ENCODE data around the gene NPHS1. TPM values are rescaled to one million over a fixed set of nuclear protein-coding genes. Genes with fewer than 3 reads are reported as not detected.

Gene NPHS1
- total RNA-seq, 2 donors from 2014 or later = 14.0 to 33.6 TPM

DNA sequence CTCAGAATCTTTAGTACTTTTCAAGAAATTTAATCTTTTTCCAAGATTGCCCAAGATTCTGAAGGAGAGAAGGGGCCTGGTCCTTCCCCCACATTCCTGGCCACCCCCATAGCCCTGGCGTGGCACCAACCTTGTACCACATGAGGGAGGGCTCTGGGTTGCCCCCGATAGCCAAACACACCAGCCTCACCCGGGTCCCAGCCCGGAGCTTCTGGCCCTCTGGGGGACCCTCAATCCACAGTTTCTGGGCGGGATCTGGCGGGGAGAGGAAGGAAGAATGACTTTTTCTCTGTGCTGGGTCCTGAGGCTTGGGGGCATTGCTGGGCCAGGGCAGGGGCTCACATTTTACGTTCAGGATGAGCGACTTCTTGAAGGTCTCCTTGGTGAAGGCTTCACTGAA, 4.4 kb downstream of the NPHS1 start:
- no peak for ATAC-seq
- 85 to 97% methylated on average over 6 to 7 of the region's 8 CpGs for whole genome bisulfite sequencing, 2 donors
- TF ChIP-seq, protein P1, sequence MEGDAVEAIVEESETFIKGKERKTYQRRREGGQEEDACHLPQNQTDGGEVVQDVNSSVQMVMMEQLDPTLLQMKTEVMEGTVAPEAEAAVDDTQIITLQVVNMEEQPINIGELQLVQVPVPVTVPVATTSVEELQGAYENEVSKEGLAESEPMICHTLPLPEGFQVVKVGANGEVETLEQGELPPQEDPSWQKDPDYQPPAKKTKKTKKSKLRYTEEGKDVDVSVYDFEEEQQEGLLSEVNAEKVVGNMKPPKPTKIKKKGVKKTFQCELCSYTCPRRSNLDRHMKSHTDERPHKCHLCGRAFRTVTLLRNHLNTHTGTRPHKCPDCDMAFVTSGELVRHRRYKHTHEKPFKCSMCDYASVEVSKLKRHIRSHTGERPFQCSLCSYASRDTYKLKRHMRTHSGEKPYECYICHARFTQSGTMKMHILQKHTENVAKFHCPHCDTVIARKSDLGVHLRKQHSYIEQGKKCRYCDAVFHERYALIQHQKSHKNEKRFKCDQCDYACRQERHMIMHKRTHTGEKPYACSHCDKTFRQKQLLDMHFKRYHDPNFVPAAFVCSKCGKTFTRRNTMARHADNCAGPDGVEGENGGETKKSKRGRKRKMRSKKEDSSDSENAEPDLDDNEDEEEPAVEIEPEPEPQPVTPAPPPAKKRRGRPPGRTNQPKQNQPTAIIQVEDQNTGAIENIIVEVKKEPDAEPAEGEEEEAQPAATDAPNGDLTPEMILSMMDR (IDR thresholded peaks at IDR 0.05) = no peak
- TF ChIP-seq POLR2A (IDR thresholded peaks at IDR 0.05) = no peak
- intact Hi-C loops (cut with DNase I) = no loop called here
- Histone ChIP-seq H3K27ac (peak overlapping the region in 2 of 4 donors; percentile 28 to 40), H3K4me1 (peaks cover 38% of the 10 kb centered on the region), H3K27me3 (no peaks in the 10 kb centered on the region), H3K36me3 (replicated peaks in 1 of 2; ENCODE audit: insufficient read depth in 1 of 2, low read depth in 2 of 2) (no peaks in the 10 kb centered on the region), H3K9me3 (no peaks in the 10 kb centered on the region), H3K4me3 (no peak overlapping the region)
- no peak for DNase-seq

DNA sequence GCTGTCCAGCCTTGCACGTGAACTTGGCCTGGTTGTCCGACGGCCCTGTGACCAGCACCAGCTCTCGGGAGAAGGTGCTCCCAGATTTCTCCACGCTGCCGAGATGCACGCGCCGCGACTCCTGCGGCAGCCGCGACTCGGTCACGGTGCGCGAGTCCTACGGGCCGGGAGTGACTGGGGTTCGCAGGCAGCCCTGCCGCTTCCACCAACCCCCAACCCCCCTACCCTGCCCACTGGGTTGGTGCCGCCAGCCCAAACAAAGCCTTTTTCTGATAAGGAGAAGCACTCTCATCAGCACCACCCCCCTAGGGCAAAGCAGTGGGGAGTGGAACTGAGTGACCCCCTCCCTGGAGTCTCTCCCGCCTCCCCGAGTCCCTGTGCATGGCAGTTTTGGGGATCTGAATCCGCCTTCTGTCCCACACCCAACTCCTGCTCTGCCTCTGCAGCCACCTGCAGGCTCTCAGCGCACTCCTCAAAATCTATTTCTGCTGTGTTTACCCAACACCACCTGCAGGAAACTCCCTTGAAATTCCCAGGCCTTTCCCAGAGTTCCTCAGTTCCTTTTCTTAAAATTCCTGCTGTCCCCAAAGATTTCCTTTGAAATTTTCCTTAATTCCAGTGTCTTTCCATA, 6.2 kb downstream of the NPHS1 start:
- ATAC-seq = peak; percentile 69
- H3K4me3 ChIP-seq = no peak overlapping the region
- peak; percentile 66 to 79 (median 76) for DNase-seq
- H3K36me3 ChIP-seq (replicated peaks in 1 of 2; ENCODE audit: insufficient read depth in 1 of 2, low read depth in 2 of 2) = no peaks in the 10 kb centered on the region
- H3K27ac ChIP-seq = peak overlapping the region; percentile 63 to 86 (median 82)
- H3K27me3 ChIP-seq = no peaks in the 10 kb centered on the region
- peak; percentile 20 to 45 (median 39) for TF ChIP-seq POLR2A (IDR thresholded peaks at IDR 0.05)
- TF ChIP-seq, protein P1 (IDR thresholded peaks at IDR 0.05) = peak in 5 of 7 experiments; percentile 9 to 47 (median 45)
- no peaks in the 10 kb centered on the region for H3K9me3 ChIP-seq
- intact Hi-C loops (cut with DNase I) = no loop called here
- H3K4me1 ChIP-seq = peaks cover 32% of the 10 kb centered on the region
- 1 to 19% methylated on average over 4 to 26 of the region's 26 CpGs for WGBS, 2 donors

DNA sequence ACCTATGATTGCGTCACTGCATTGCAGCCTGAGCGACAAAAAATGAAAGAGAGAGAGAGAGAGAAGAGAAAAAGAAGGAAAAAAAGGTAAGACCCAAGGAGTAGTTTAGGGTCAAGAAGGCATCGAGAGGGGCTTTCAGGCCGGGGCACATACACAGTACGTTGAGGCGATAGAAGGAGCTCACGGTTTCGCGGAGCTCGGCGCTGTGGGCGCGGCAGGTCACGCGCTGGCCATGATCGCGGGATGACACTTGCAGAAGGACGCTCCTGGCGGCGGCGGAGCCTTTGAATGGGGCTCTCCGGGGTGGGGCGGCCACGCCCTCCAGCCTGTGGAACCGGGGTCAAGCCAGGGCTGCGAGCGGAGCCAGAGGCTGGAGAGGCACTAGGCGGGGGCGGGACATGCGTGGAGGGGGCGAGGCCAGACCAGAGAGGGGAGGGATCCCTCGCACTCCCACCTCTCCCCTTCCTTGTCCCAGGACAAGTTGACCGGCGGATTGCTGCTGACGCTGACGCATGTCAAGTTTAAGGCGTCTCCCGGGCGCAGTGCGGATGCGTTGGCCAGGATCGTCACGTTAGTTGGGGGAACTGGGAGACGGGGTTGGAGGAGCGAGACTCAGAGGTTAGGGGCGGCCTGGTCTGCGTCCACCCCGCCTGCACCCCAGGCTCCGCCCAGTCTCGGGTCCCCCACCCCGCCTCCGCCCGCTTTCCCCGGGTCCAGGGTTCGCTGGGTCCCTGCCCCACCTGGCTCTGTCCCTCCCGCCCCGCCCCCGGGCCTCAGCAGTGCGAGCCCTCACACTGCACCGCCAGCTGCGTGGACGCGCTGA, 6.9 kb downstream of the NPHS1 start:
- no peaks in the 10 kb centered on the region for H3K27me3 ChIP-seq
- H3K27ac ChIP-seq = peak overlapping the region; percentile 63 to 86 (median 82)
- 4 to 19% methylated on average over 18 to 61 of the region's 63 CpGs for WGBS, 2 donors
- no peaks in the 10 kb centered on the region for H3K9me3 ChIP-seq
- no peak overlapping the region for H3K4me3 ChIP-seq
- peaks cover 25% of the 10 kb centered on the region for H3K4me1 ChIP-seq
- DNase-seq (peak; percentile 70 to 85 (median 74)), ATAC-seq (peak; percentile 74)
- intact Hi-C loops (cut with DNase I) = no loop called here
- peak in 1 of 3 donors; percentile 25 for TF ChIP-seq POLR2A (IDR thresholded peaks at IDR 0.05)
- TF ChIP-seq, protein P1 (IDR thresholded peaks at IDR 0.05) = no peak
- H3K36me3 ChIP-seq (replicated peaks in 1 of 2; ENCODE audit: insufficient read depth in 1 of 2, low read depth in 2 of 2) = no peaks in the 10 kb centered on the region

DNA sequence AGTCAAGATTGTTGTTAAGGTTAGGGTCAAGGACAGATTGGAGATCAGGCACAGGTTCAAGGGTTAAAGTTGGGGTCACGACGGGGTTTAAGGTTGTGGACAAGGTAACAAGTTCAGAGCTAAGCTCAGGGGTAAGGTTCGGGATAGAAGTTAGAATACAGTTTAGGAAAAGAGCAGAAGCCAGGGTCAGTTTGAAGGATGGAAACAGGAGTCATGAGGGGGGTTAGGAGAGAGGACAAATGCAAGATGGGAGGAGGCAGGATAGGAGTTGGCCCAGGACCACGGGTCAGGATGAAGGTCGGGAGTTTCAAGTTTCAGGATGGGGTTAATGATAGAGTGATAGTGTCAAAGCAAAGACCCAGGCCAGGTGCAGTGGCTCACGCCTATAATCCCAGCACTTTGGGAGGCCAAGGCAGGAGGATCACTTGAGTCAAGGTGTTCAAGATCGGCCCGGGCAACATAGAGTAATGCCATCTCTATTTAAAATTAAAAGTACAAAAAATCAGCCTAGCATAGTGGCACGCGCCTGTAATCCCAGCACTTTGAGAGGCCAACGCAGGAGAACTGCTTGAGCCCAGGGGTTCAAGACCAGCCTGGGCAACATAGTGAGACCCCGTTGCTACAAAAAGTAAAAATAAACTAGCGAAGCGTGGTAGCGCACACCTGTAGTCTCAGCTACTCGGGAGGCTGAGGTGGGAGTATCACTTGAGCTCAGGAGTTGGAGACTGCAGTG, 7.7 kb downstream of the NPHS1 start:
- H3K9me3 ChIP-seq = no peaks in the 10 kb centered on the region
- peaks cover 21% of the 10 kb centered on the region for H3K4me1 ChIP-seq
- no peak overlapping the region for H3K4me3 ChIP-seq
- H3K27ac ChIP-seq = peak overlapping the region in 2 of 4 donors; percentile 80 to 86
- no peak for DNase-seq
- 60 to 66% methylated on average over 16 of the region's 16 CpGs for WGBS, 2 donors
- intact Hi-C loops (cut with DNase I) = no loop called here
- no peaks in the 10 kb centered on the region for H3K27me3 ChIP-seq
- TF ChIP-seq, protein P1 (IDR thresholded peaks at IDR 0.05) = no peak
- TF ChIP-seq POLR2A (IDR thresholded peaks at IDR 0.05) = no peak
- ATAC-seq = no peak
- no peaks in the 10 kb centered on the region for H3K36me3 ChIP-seq (replicated peaks in 1 of 2; ENCODE audit: insufficient read depth in 1 of 2, low read depth in 2 of 2)
